Lung (tissue), 12 donors: ENCODE measurements around the gene DCST1. TPM values are rescaled to one million over a fixed set of nuclear protein-coding genes. Genes with fewer than 3 reads are reported as not detected.
A peak's percentile ranks its signal among the peaks of the same experiment; 100 is the strongest.

Source experiments
- ATAC-seq: fragments of 200-7000 bp; cut with Tn5 transposase; one replicate; pipeline ENCODE4 v1.9.1; 2020; ENCODE audit warnings: moderate number of reproducible peaks; ENCODE audit not compliant: insufficient read depth, low FRiP score
- DNase-seq, 3 donors: peaks; one replicate each; pipeline ENCODE4 v3.0.0-alpha.2; 2013 to 2017
- H3K27ac ChIP-seq, 2 donors: one replicate each; pipeline ENCODE4 v1.5.1; 2013; ENCODE audit warnings: mild to moderate bottlenecking in 2 of 2, moderate library complexity in 2 of 2, control low read depth in 1 of 2, inconsistent platforms in 1 of 2, low read depth in 1 of 2, low read length in 1 of 2
- H3K27me3 ChIP-seq, 3 donors: one replicate each; pipeline ENCODE4 v1.5.1; 2013; ENCODE audit warnings: low read length in 2 of 3; ENCODE audit not compliant: control insufficient read depth in 3 of 3, insufficient read depth in 3 of 3
- H3K36me3 ChIP-seq, 4 donors: one replicate each; pipeline ENCODE4 v1.5.1; 2013; ENCODE audit warnings: low read length in 4 of 4, mild to moderate bottlenecking in 1 of 4, moderate library complexity in 1 of 4; ENCODE audit not compliant: control insufficient read depth in 4 of 4, insufficient read depth in 4 of 4
- H3K4me1 ChIP-seq, 5 donors: one replicate each; pipeline ENCODE4 v1.5.1; 2013; ENCODE audit warnings: low read length in 5 of 5, mild to moderate bottlenecking in 2 of 5, moderate library complexity in 1 of 5; ENCODE audit not compliant: control insufficient read depth in 5 of 5, insufficient read depth in 5 of 5
- H3K4me3 ChIP-seq: one replicate; pipeline ENCODE4 v1.5.1; 2013; ENCODE audit warnings: mild to moderate bottlenecking, control low read depth, moderate library complexity
- H3K9ac ChIP-seq, 2 donors: one replicate each; pipeline ENCODE4 v1.5.1; 2013; ENCODE audit warnings: low read length in 2 of 2, control low read depth in 1 of 2; ENCODE audit not compliant: insufficient read depth in 1 of 2
- H3K9me3 ChIP-seq, 4 donors: one replicate each; pipeline ENCODE4 v1.5.1; 2013; ENCODE audit warnings: low read length in 3 of 4, mild to moderate bottlenecking in 1 of 4, moderate library complexity in 1 of 4; ENCODE audit not compliant: control insufficient read depth in 4 of 4, insufficient read depth in 3 of 4
- CTCF ChIP-seq: IDR thresholded peaks from 2 replicates; pipeline ENCODE4 v1.5.1; 2012; ENCODE audit warnings: mild to moderate bottlenecking; ENCODE audit errors: control extremely low read depth, extremely low read depth
- WGBS, 2 donors: extraction: QIAGEN DNeasy Blood & Tissue Kit; methylation state at CpG; one replicate each; pipeline ENCODE4 v1.1.7; 2013; 5-methylcytosine and 5-hydroxymethylcytosine counted together
- polyA plus RNA-seq, 2 donors: library from polyadenylated mRNA; stranded (reverse); fragments of 200-250 nt; gene quantifications; one replicate each; pipeline ENCODE4 v1.2.1, GENCODE V29; 2013
- total RNA-seq, 2 donors: library from RNA; depleted of rRNA in 1 of 2; stranded (reverse); fragments of >200 nt in 1 of 2; gene quantifications; one replicate each; pipeline ENCODE4 v1.2.1, GENCODE V29; 2014 to 2021
- donor health status: control.
- donor health status: control.
- donor health status: Bipolar disorder and iron deficiency.
- donor health status: healthy.
- donor health status: DM: yes; HTN: yes; CAD: no.

Gene DCST1
- total and polyA plus RNA-seq, 4 donors = 0.08 to 0.20 TPM; not detected in 2

GRCh38 chr1:155081472-155082300, 48.1 kb downstream of the DCST1 start:
- Histone ChIP-seq H3K4me3 (no peak overlapping the region), H3K36me3 (no peaks in the 10 kb centered on the region), H3K4me1 (peaks cover 0 to 62% (median 20%) of the 10 kb centered on the region in 5 donors), H3K27me3 (peaks cover 0 to 42% (median 34%) of the 10 kb centered on the region in 3 donors), H3K9me3 (no peaks in the 10 kb centered on the region), H3K27ac (no peak overlapping the region), H3K9ac (no peak overlapping the region)
- ATAC-seq (no peak), DNase-seq (peak in 1 of 3 donors; percentile 31)
- TF ChIP-seq CTCF = no peak
- WGBS, 2 donors = 2 to 3% methylated on average over 28 to 68 of the region's 68 CpGs

GRCh38 chr1:155082301-155083051, 48.9 kb downstream of the DCST1 start:
- 5 to 6% methylated on average over 33 to 36 of the region's 36 CpGs for WGBS, 2 donors

GRCh38 chr1:155083052-155083541, 49.5 kb downstream of the DCST1 start:
- WGBS, 2 donors = 57 to 72% methylated on average over 6 of the region's 6 CpGs
- DNase-seq (peak in 1 of 3 donors; percentile 40), ATAC-seq (no peak)
- no peaks in the 10 kb centered on the region for H3K9me3 ChIP-seq
- TF ChIP-seq CTCF = no peak
- H3K9ac ChIP-seq = no peak overlapping the region
- no peak overlapping the region for H3K27ac ChIP-seq
- no peaks in the 10 kb centered on the region for H3K36me3 ChIP-seq
- H3K4me1 ChIP-seq = peaks cover 0 to 62% (median 20%) of the 10 kb centered on the region in 5 donors
- H3K27me3 ChIP-seq = peaks cover 0 to 42% (median 34%) of the 10 kb centered on the region in 3 donors
- H3K4me3 ChIP-seq = no peak overlapping the region

More at GRCh38 chr1:155082301-155083051, 48.9 kb downstream of the DCST1 start:
- no peak overlapping the region for H3K9ac ChIP-seq
- H3K9me3 ChIP-seq = no peaks in the 10 kb centered on the region
- no peak for TF ChIP-seq CTCF
- no peak overlapping the region for H3K27ac ChIP-seq
- peaks cover 0 to 62% (median 20%) of the 10 kb centered on the region in 5 donors for H3K4me1 ChIP-seq
- H3K27me3 ChIP-seq = peaks cover 0 to 42% (median 34%) of the 10 kb centered on the region in 3 donors
- DNase-seq = no peak
- ATAC-seq = no peak
- H3K36me3 ChIP-seq = no peaks in the 10 kb centered on the region
- H3K4me3 ChIP-seq = no peak overlapping the region
